ENCODE results near the gene CDH2. TPM values are rescaled to one million over a fixed set of nuclear protein-coding genes. Genes with fewer than 3 reads are reported as not detected.

The CDH2 gene
- total and polyA plus RNA-seq, 2 donors (not counting 1 experiment from before 2014, with no cell fraction given), result 2.0 to 15.3 TPM

- H3K9me3 ChIP-seq (ENCODE audit: control insufficient read depth, insufficient read depth, low read depth, low read length), result no peaks in the 10 kb centered on the region
- no peak overlapping the region for H3K9ac ChIP-seq (ENCODE audit: insufficient read depth, low read length)
- H4K20me1 ChIP-seq (ENCODE audit: control insufficient read depth, extremely low read depth, insufficient read depth, low read length), result no peaks in the 10 kb centered on the region
- H3K4me2 ChIP-seq (ENCODE audit: extremely low read depth, insufficient read depth, low read length), result no peak overlapping the region
- no peaks in the 10 kb centered on the region for H3K4me1 ChIP-seq (ENCODE audit: control insufficient read depth, extremely low read depth, insufficient read depth, low read length)
- no peak overlapping the region for H3K27ac ChIP-seq (ENCODE audit: insufficient read depth, low read length)
- H3K36me3 ChIP-seq (ENCODE audit: control insufficient read depth, insufficient read depth, low read length), result no peaks in the 10 kb centered on the region
- H3K27me3 ChIP-seq (ENCODE audit: control insufficient read depth, insufficient read depth, low read length), result no peaks in the 10 kb centered on the region
- H3K4me3 ChIP-seq (replicated peaks in 1 of 4; ENCODE audit: control extremely low read depth in 1 of 4, insufficient read depth in 1 of 4, low read depth in 3 of 4, low read length in 4 of 4), result no peak overlapping the region
- H2AFZ ChIP-seq (ENCODE audit: low read length), result no peak overlapping the region
- no peak for DNase-seq (ENCODE audit: low read depth in 2 of 2)
- H3K79me2 ChIP-seq (ENCODE audit: control insufficient read depth, insufficient read depth, low read length), result no peaks in the 10 kb centered on the region
- no peak for TF ChIP-seq CTCF (conservative IDR thresholded peaks at IDR 0.05 in 1 of 2, IDR thresholded peaks at IDR 0.05 in 1 of 2; ENCODE audit: low read depth in 1 of 2, low read length in 2 of 2)
- no peak for TF ChIP-seq EZH2 (IDR thresholded peaks at IDR 0.05; ENCODE audit: low read length, missing control alignments)
Measured at GRCh38 chr18:27976806-27977408, 200.0 kb downstream of the CDH2 start.

GRCh38 chr18:27970321-27970720, 206.6 kb downstream of the CDH2 start:
- no peak overlapping the region for H2AFZ ChIP-seq (ENCODE audit: low read length)
- no peak for DNase-seq (ENCODE audit: low read depth in 2 of 2)
- H3K4me2 ChIP-seq (ENCODE audit: extremely low read depth, insufficient read depth, low read length), result no peak overlapping the region
- no peak overlapping the region for H3K4me3 ChIP-seq (replicated peaks in 1 of 4; ENCODE audit: control extremely low read depth in 1 of 4, insufficient read depth in 1 of 4, low read depth in 3 of 4, low read length in 4 of 4)
- no peaks in the 10 kb centered on the region for H3K9me3 ChIP-seq (ENCODE audit: control insufficient read depth, insufficient read depth, low read depth, low read length)
- H3K4me1 ChIP-seq (ENCODE audit: control insufficient read depth, extremely low read depth, insufficient read depth, low read length), result no peaks in the 10 kb centered on the region
- H3K79me2 ChIP-seq (ENCODE audit: control insufficient read depth, insufficient read depth, low read length), result no peaks in the 10 kb centered on the region
- H3K27me3 ChIP-seq (ENCODE audit: control insufficient read depth, insufficient read depth, low read length), result no peaks in the 10 kb centered on the region
- H3K27ac ChIP-seq (ENCODE audit: insufficient read depth, low read length), result no peak overlapping the region
- TF ChIP-seq EZH2 (IDR thresholded peaks at IDR 0.05; ENCODE audit: low read length, missing control alignments) (no peak), CTCF (conservative IDR thresholded peaks at IDR 0.05 in 1 of 2, IDR thresholded peaks at IDR 0.05 in 1 of 2; ENCODE audit: low read depth in 1 of 2, low read length in 2 of 2) (no peak)
- no peaks in the 10 kb centered on the region for H4K20me1 ChIP-seq (ENCODE audit: control insufficient read depth, extremely low read depth, insufficient read depth, low read length)
- no peaks in the 10 kb centered on the region for H3K36me3 ChIP-seq (ENCODE audit: control insufficient read depth, insufficient read depth, low read length)
- H3K9ac ChIP-seq (ENCODE audit: insufficient read depth, low read length), result no peak overlapping the region

GRCh38 chr18:27969206-27969605, 207.7 kb downstream of the CDH2 start:
- H3K27me3 ChIP-seq (ENCODE audit: control insufficient read depth, insufficient read depth, low read length), result no peaks in the 10 kb centered on the region
- H3K4me2 ChIP-seq (ENCODE audit: extremely low read depth, insufficient read depth, low read length), result no peak overlapping the region
- H3K27ac ChIP-seq (ENCODE audit: insufficient read depth, low read length), result no peak overlapping the region
- no peak for DNase-seq (ENCODE audit: low read depth in 2 of 2)
- no peaks in the 10 kb centered on the region for H4K20me1 ChIP-seq (ENCODE audit: control insufficient read depth, extremely low read depth, insufficient read depth, low read length)
- no peak overlapping the region for H3K9ac ChIP-seq (ENCODE audit: insufficient read depth, low read length)
- H3K79me2 ChIP-seq (ENCODE audit: control insufficient read depth, insufficient read depth, low read length), result no peaks in the 10 kb centered on the region
- no peak overlapping the region for H2AFZ ChIP-seq (ENCODE audit: low read length)
- TF ChIP-seq EZH2 (IDR thresholded peaks at IDR 0.05; ENCODE audit: low read length, missing control alignments), result no peak
- TF ChIP-seq CTCF (conservative IDR thresholded peaks at IDR 0.05 in 1 of 2, IDR thresholded peaks at IDR 0.05 in 1 of 2; ENCODE audit: low read depth in 1 of 2, low read length in 2 of 2), result no peak
- no peaks in the 10 kb centered on the region for H3K4me1 ChIP-seq (ENCODE audit: control insufficient read depth, extremely low read depth, insufficient read depth, low read length)
- no peaks in the 10 kb centered on the region for H3K9me3 ChIP-seq (ENCODE audit: control insufficient read depth, insufficient read depth, low read depth, low read length)
- no peaks in the 10 kb centered on the region for H3K36me3 ChIP-seq (ENCODE audit: control insufficient read depth, insufficient read depth, low read length)
- no peak overlapping the region for H3K4me3 ChIP-seq (replicated peaks in 1 of 4; ENCODE audit: control extremely low read depth in 1 of 4, insufficient read depth in 1 of 4, low read depth in 3 of 4, low read length in 4 of 4)
